COR-L47 (cell line): ENCODE measurements around the gene TLL1.

Source experiments
- DNase-seq: peaks from one replicate; lab custom pipeline; 2025; lab: John Stamatoyannopoulos, UW

Gene TLL1

DNA sequence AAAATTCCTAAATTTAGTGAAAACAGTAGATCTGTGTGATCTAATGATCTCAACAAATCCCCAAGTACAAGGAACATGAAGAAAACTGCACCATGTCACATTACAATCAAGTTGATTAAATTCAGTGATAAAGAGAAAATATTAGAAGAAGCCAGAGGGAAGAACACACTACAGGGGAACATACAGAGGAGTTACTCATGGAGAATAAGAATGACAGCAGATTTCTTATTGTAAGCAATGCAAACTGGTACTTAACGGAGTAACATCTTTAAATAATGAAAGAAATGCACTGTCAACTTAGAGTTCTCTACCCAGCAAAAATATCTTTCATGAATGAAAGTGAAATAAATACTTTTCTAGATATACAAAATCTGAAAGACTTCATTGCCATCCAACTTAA, 21.1 kb downstream of the TLL1 start:
- no peak for DNase-seq

DNA sequence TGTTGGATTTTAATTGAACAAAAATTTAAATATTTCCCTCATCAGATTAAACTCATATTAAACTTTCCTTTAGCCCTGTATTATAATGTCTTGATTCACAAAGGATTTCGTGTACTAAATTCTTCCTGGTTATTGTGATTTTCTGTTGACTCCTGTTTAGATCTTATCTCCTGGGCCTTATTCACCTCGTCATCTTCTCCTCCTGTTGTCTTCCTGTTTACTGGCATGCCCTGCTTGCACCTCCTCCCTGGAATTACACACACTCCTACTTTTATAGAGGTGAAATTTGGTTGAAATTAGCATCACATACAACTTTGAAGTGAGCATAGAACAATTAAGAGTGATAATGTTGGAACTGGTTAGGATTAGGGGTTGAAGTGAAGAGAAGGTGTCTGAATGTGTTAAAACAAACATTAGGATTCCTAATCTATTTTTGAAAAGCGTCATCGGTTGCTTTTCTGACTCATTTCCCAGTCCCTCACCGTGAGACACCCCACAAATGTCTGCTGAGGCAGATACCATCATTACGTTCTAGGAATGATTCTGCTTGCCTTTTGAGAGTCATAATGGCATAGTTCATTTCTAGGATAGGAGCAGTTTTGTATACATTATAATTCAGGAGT, 32.5 kb downstream of the TLL1 start:
- DNase-seq: no peak

DNA sequence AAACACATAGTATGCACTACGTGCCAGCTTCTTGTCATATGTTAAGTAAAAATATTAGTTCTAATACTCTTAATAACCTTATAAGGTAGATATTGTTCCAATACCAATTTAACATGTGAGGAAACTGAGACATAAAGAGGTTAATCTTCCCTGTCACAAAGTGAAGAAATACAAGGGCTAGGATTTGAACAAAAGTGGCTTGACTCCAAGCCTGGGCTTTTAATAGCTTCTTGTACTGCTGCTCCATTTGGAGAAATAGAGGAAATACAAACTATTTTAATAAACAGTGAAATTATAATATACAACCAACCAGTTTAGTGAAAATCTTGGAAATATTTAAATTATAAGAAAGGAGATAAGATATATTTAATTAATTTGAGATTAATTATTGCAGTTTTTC, 33.2 kb downstream of the TLL1 start:
- no peak for DNase-seq

DNA sequence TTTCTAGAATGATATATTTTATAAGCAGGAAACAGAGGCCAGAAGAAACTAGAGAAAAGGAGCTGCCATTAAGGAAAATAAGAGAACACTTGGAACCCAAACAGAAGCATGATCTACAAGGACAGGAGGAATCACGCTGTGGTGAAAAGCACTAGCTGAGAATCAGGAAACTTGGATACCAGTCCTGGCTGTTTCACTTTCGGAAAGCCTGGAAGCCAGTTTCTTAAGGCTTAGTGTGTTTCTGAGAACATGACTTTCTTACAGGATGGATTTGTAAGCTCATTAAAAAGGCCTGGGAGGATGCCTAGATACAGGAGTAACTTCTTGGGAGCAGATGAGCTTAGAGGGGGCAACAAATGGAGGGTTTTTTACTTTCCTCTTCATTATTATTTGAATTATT, 36.9 kb downstream of the TLL1 start:
- no peak for DNase-seq

DNA sequence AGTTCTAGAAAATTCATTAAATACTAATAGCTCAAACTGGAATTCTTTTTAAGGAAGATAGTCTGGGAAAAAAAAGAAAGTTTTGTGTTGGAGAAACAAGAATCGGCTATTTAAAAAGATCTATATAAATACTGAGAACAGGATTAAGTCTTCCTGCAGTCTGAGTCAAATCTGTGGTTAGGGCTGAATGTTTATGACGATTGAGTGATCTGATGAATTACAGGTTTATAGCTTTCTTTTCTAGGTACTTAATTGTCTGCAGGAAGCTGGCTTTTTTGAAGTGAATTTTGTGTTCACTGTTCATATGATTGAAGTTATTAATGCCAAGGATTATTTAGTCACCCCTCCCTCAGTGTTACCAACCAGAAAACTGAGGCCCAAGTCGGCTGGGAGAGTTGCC, 42.2 kb downstream of the TLL1 start:
- no peak for DNase-seq

DNA sequence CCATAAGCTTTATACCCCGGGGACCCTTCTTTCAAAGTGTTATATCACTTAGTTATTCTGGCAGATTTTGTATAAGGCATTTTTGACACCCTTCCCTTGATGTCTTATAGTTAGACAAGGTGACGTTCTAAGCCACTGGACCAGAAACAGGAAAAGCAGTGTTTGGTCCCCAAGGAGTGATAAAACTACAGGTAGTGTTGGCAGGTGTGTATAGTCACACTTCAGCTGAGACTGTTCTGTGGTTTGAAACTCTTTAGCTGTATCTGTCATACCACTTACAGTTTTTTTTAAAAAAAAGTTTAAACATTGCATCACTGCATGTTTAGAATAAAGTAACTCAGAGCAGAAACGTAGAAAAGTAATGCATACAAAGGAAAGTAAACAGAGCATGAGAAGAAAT, 48.5 kb downstream of the TLL1 start:
- DNase-seq: no peak

DNA sequence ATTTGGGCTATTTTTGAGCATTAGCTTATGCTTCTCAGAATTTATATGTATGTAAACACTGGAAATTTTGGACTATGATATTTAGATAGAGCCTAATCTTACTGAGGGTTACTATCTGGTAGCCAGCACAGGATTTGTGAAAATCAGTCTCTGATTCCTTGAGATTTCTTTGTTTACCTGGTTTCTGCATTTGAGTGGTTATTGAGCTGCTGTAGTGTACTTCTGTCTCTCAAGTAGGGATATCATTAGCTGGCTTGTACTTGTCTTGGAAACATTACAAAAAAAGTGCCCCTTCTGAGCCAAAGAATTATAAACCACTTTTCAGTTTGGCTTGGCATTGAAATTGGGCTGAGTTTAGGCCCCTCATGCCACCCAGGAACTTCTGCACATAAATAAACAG, 49.7 kb downstream of the TLL1 start:
- DNase-seq: no peak

DNA sequence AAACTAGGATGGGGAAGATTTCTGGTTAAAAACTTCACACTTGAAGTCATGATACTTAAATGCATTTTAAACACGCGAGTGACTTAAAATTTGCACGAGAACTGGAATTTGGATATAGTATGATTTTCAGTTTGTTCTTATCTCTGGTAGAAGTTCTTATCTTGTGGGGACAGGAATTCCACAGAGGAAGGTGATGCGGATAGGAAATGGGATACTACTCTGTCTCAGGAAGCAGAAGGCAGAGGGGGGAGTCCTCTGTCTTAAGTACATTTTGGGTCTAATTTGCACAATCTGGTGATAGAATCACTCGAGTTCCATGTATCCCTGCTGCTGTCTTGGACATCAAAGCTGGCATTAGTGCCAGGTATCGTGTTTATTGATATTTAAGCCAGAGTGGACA, 53.3 kb downstream of the TLL1 start:
- DNase-seq: no peak

DNA sequence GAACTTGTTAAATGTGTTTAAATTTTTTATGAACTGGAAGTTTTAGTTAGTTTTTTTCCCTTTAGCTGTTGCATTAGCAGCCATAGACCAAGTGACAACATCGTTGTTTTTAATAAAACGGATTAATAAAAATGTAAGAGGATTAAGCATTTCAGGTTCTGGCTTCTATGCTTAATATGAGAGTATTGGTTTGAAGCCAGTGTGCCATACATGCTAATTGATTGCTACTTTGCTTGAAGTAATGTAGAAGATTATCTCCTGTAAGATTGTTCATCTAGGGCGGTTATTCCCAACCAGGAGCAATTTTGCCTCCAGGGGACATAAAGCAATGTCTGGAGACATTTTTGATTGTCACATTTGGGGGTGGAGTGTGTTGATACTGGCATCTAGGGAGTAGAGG, 54.3 kb downstream of the TLL1 start:
- DNase-seq: no peak

DNA sequence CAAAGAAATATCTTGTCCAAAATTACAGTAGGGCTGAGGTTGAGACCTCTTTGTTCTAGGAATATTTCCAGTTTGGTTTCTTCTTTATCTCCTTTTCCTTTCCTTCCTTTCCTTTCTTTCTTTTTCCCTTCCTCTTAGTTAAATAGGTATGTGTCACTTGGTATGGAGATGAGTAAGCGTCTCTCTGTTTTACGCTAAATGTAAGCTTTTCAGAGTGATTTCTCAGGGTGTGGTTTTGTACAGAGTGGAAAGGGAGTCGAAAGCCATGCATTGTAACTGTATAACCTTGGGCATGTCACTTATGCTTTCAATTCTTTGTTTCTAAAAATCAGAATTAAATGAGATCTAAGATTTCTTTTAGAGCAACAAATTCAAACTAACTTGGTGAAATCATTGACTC, 54.8 kb downstream of the TLL1 start:
- no peak for DNase-seq

DNA sequence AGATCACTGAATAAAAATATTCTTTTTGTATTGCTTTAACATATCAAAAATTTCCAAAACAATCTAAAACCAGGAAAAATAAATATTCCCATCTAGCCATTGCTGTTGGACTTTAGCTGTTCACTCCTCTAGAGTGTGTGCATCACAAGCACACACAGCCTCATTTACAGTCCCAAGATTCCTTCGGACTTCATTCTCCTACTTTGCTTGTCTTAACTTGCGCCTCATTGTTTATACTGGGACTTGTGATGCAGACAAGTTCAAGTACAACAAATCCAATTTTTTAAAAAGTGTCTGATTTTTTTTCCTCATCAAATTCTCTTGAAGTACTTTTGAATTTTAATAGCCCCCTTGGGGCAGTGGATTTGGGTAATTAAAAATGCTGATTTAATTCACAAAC, 55.6 kb downstream of the TLL1 start:
- no peak for DNase-seq

DNA sequence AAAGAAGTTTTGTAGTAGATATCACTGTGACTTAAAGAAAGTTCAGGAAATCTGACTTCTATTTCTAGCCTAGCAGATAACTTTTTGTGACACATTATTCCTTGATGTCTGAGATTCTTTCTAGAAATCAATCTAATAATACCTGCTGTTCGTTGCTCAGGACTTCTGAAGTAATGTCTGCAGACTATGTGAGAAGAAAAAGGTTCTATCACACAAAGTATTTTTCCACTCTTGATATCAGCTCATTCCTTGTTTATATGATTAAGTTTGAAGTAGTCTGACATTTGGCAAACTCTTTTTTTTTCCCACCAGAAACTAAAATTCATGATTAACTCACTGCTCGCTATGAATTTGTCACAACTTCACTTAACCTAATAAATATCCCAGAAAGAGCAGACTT, 56.6 kb downstream of the TLL1 start:
- no peak for DNase-seq

DNA sequence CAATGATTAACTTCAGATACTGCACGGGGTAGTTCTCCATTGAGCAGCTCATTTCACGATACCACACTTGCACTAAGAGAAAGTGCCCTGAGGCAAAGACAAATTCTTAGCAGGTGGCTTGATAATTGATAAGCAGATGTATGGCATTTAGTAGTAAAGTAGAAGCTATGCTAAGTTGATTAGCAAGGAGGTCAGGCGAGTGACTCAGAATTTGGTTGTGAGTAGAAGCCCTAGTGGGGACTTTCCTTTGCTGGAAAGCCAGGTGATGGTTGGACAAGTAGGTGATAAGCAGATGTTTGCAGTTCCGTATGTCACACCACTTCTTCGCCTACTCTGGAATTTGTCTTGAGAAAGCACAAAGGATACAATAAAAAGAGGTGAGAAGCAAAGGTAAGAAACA, 58.7 kb downstream of the TLL1 start:
- no peak for DNase-seq

DNA sequence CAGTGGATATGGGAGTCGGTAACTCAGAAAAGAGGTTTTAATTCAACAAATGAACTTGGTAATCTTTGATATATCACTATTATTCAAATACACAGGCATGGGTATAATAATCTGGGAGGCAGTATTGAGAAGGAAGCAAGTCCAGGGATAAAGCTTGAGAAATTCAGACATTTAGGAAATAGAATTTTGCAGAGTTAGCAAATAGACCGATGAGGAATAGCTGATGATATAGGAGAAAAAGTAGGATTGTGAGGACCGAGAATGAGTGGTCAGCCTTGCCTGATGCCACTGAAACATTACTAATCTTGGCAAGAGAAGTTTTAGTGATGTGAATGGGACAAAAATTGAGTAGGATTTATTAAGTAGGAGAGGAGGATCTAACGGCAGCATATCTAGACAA, 71.9 kb downstream of the TLL1 start:
- DNase-seq: no peak

DNA sequence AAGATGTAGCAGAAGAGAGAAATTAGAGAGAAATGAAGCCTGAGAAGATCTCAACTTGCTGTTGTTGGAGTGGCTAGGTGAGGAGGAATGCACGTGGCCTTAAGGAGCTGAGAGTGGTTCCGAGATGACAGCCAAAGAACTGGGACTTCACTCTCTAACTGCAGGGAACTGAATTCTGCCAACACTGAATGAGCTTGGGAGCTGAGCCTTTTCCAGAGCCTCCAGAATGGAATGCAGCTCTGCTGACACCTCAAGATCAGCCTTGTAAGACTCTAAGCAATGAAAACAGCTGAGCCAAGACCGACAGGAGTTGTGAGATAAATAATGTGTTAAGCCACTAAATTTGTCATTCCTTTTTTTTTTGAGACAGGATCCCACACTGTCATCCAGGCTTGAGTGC, 73.0 kb downstream of the TLL1 start:
- no peak for DNase-seq

DNA sequence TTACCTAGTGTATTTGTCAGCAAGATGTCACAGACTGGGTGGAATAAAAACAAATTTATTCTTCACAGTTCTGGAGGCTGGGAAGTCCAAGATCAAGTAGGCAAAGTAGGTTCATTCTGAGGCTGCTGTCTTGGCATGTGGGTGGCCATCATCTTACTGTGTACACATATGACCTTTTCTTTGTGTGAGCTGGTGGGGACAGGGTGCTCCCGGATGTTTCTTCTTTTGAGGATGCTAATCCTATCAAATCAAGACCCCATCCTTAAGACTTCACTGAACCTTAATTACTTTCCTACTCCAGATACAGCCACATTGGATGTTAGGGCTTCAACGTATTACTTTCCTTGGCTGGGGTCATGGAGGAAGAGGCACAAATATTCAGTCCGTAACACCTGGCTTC, 74.0 kb downstream of the TLL1 start:
- DNase-seq: no peak

DNA sequence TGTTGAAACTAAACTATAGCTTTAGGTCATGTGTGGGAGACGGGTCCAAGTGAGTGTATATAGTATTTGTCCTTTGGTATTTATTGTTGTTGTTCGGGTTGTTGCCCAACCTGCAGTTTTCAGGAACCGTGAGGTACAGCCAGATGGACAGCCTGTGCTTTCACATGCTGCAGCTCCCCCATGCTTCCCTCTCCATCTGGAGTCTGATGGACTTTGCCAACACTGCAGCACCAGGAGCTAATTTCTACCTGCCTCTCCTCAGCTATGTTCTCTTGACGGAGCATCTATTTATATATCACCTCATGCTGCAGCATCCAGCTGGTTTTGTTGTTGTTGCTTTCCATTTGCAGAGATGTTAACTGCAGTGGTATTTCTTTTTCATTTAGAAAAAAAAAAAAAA, 80.1 kb downstream of the TLL1 start:
- DNase-seq: peak; percentile 4

DNA sequence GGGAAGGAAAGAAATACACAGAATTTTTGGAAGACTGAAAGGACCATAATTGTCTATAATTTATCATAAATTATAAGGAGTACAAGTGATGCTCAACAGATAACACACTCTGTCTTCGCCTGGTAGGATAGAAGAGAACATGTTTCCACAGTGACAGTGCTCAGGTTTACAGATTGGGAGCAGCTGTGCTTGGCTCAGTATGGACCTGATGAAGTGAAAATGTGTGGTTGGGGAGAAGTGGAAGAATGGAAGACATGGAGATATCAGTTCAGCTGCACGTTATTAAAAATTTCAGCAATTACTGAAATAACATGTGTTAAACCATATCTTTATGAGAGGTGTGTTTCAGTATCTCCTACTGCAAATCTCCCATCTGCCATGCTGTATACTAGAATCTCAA, 90.6 kb downstream of the TLL1 start:
- no peak for DNase-seq

DNA sequence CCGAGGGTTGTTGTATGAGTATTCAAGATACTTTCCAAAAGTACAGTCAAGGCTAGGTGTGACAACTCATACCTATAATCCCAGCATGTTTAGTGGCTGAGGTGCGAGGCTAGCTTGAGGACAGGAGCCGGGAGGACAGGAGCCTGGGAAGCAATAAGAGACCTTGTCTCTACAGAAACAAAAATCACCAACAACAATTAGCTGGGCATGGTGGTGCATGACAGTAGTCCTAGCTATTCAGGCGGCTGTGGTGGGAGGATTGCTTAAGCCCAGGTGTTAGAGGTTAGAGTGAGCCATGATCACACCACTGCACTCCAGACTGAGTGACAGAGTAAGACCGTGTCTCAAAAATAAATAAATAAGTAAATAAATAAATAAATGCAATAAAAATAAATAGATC, 91.6 kb downstream of the TLL1 start:
- no peak for DNase-seq

DNA sequence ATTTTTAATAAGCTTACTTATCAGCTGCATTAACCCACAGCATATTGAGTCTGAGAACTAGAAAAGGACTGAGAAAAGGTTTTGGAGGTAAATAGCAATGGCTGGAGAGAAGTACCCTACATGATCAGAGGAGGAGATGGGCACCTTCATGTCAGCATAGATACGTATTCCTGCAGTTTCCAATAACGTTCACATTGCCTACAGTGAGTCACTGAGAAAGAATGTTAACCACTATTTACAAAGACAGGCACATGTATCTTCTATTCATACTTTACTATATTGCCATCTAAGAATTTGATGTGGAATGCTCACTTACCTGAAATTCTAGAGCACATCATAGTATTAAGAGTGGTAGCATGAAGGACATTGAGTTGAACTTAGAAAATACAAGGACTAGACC, 92.5 kb downstream of the TLL1 start:
- DNase-seq: no peak

DNA sequence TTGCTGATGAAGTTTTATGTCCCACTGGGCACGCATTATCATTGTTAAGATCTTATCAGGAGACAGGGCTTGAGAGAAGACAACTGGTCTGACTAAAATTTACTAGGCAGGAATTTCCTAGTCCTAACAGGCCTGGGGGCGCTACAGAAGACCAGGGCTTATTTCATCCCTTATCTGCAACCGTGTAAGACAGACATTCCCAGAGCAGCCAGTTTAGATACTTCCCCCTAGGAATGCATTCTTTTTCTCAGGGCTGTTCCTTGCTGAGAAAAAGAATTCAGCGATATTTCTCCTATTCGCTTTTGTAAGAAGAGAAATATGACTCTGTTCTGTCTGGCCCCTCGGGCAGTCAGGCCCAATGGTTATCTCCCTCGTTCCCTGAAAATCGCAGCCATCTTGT, 93.8 kb downstream of the TLL1 start:
- DNase-seq: no peak

DNA sequence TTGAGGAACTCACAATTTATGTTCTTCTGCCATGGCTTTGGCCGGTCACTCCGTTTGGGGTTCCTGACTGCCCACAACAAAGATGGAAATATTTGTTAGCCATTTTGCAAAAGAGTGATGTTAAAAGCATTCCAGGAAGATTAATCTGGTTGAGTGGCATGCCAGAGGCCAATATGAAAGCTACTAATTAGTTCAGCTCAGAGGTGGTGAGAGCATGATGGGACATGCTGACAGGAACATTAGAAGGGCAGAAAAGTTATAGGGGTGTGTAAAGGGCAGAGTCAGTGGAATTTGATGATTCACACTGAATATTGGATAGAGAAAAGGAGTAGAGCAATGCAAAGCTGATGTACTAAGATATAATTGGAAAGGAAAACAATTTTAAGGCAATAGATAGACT, 94.4 kb downstream of the TLL1 start:
- DNase-seq: no peak

DNA sequence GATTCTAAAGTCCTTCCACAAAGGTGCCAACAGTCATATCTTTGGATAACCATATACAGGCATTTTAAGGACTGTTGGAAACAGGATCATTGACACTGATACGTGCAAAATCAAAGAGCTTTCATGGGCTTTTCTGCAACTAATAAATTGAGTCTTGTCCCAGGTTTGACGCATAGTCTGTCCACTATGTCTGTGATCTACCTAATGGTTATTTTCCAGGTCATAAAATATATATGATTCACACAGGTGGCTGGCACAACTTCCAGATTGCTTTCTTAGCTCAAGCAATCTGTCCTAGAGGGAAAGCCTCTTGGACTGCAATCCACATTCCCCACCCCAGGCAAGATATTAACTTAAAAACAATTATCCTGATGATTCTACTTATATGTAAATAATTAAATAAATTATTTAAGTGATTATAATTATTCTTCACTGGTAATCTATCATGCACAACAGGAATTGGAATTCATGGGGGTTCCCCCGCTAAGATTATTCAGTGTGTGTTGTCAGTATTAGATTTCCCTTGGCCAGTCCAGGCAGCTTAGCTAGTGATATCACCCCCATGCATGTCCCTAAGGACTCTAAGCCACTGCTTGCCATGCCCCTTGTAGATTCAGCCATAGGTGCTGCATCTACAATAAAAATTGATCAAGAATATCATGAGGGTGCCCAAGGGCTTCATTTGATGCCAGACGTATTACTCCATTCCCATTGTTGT, 97.8 kb downstream of the TLL1 start:
- DNase-seq: no peak

DNA sequence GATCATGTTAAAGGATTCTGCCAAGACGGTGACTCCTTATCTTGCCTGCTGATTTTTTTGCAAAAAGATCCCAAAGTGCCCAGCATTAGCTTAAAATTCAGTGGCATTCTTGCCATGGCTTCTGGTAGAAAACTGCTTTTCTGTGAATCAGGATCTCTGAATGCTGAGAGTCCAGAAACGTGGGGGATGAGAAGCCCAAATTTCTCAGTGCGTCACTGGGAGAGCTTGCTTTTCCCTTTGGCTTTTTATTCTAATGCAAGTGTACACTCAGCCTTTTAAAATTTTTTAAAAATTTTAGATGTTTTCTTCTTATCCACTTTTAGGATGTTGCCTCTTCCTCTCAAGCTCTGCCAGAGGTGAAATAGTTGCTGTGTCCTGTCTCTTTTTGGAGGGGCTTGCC, 98.4 kb downstream of the TLL1 start:
- no peak for DNase-seq
